CD14-positive monocyte (primary cell): ENCODE data around the gene B3GLCT. TPM values are rescaled to one million over a fixed set of nuclear protein-coding genes. Genes with fewer than 3 reads are reported as not detected.
"Not testable (repeated sequence)": the region's sequence is repeated elsewhere in the genome, so short reads cannot be mapped to it uniquely, and the experiment has no call there.

ENCODE experiments used
- DNase-seq, 3 donors: peaks; one replicate each; pipeline ENCODE4 v3.0.0-alpha.2; 2011 to 2022
- H2AFZ ChIP-seq: 2 replicates; pipeline ENCODE4 v1.6.0; 2012; ENCODE audit warnings: mild to moderate bottlenecking, low read depth, low read length, inconsistent platforms; ENCODE audit not compliant: insufficient read depth, poor library complexity, severe bottlenecking
- H3K27ac ChIP-seq, 2 donors: 1 replicate in 1 of 2; 2 replicates in 1 of 2; pipeline ENCODE4 v1.5.1; 2012 to 2013; ENCODE audit warnings: low read length in 2 of 2, control low read depth in 1 of 2, inconsistent platforms in 1 of 2, low read depth in 1 of 2, mild to moderate bottlenecking in 1 of 2
- H3K27me3 ChIP-seq, 2 donors: one replicate each; pipeline versions ENCODE4 v1.6.0 to v1.6.1; 2011 to 2013; ENCODE audit warnings: low read length in 2 of 2; ENCODE audit not compliant: control insufficient read depth in 2 of 2, insufficient read depth in 2 of 2
- H3K36me3 ChIP-seq, 2 donors: replicated peaks in 1 of 2; 1 replicate in 1 of 2; 2 replicates in 1 of 2; pipeline versions ENCODE4 v1.5.1 to v1.6.1; 2012 to 2013; ENCODE audit warnings: low read length in 2 of 2, control low read depth in 1 of 2, inconsistent platforms in 1 of 2, mild to moderate bottlenecking in 1 of 2; ENCODE audit not compliant: insufficient read depth in 2 of 2, control insufficient read depth in 1 of 2
- H3K4me1 ChIP-seq, 2 donors: 1 replicate in 1 of 2; 2 replicates in 1 of 2; pipeline versions ENCODE4 v1.5.1 to v1.6.1; 2012 to 2013; ENCODE audit warnings: low read length in 2 of 2, control low read depth in 1 of 2, inconsistent platforms in 1 of 2, mild to moderate bottlenecking in 1 of 2, moderate library complexity in 1 of 2; ENCODE audit not compliant: insufficient read depth in 2 of 2, control insufficient read depth in 1 of 2
- H3K4me2 ChIP-seq: replicated peaks from 2 replicates; pipeline ENCODE3; 2012; ENCODE audit warnings: low read length, moderate library complexity, mild to moderate bottlenecking; ENCODE audit not compliant: poor library complexity, severe bottlenecking; ENCODE audit errors: extremely low read depth
- H3K4me3 ChIP-seq, 3 experiments: fragments of 200-600 bp in 1 of 3; sonication (generic) in 1 of 3; replicated peaks in 1 of 3; 1 replicate in 2 of 3; 2 replicates in 1 of 3; pipeline ENCODE4 v1.5.1; 2011 to 2013; ENCODE audit warnings: low read length in 3 of 3, mild to moderate bottlenecking in 3 of 3, control low read depth in 2 of 3, low read depth in 2 of 3, inconsistent platforms in 1 of 3, moderate library complexity in 1 of 3
- H3K79me2 ChIP-seq: 2 replicates; pipeline ENCODE4 v1.6.0; 2012; ENCODE audit warnings: mild to moderate bottlenecking, control low read depth, inconsistent platforms, low read length, moderate library complexity; ENCODE audit not compliant: insufficient read depth
- H3K9ac ChIP-seq: 2 replicates; pipeline ENCODE4 v1.6.0; 2017; ENCODE audit warnings: low read length, mild to moderate bottlenecking; ENCODE audit not compliant: insufficient read depth, poor library complexity, severe bottlenecking
- H3K9me3 ChIP-seq, 2 donors: replicated peaks in 1 of 2; 1 replicate in 1 of 2; 2 replicates in 1 of 2; pipeline versions ENCODE4 v1.5.1 to v1.6.1; 2012 to 2013; ENCODE audit warnings: low read length in 2 of 2, control low read depth in 1 of 2; ENCODE audit not compliant: control insufficient read depth in 1 of 2, insufficient read depth in 1 of 2
- H4K20me1 ChIP-seq: 2 replicates; pipeline ENCODE4 v1.6.0; 2012; ENCODE audit warnings: mild to moderate bottlenecking, low read length, control low read depth, moderate library complexity; ENCODE audit not compliant: insufficient read depth
- H3K27ac Mint-ChIP-seq, 7 donors: one replicate each; pipeline ENCODE4 v1.8.0; 2020; ENCODE audit warnings: mild to moderate bottlenecking in 7 of 7, mixed read lengths in 7 of 7, moderate library complexity in 6 of 7, inconsistent platforms in 2 of 7
- H3K27me3 Mint-ChIP-seq, 3 donors: one replicate each; pipeline ENCODE4 v1.8.0; 2021 to 2022; ENCODE audit warnings: low read depth in 3 of 3, mild to moderate bottlenecking in 3 of 3, mixed read lengths in 3 of 3, moderate library complexity in 3 of 3, inconsistent platforms in 1 of 3
- H3K36me3 Mint-ChIP-seq, 2 donors: one replicate each; pipeline ENCODE4 v1.8.0; 2020; ENCODE audit warnings: mixed read lengths in 2 of 2, inconsistent platforms in 1 of 2, mild to moderate bottlenecking in 1 of 2
- H3K4me1 Mint-ChIP-seq: one replicate; pipeline ENCODE4 v1.8.0; 2020; ENCODE audit warnings: mild to moderate bottlenecking, mixed read lengths
- H3K4me3 Mint-ChIP-seq, 2 donors: one replicate each; pipeline ENCODE4 v1.8.0; 2020; ENCODE audit warnings: mild to moderate bottlenecking in 2 of 2, mixed read lengths in 2 of 2, moderate library complexity in 1 of 2
- H3K9me3 Mint-ChIP-seq, 7 donors: one replicate each; pipeline ENCODE4 v1.8.0; 2020 to 2022; ENCODE audit warnings: mixed read lengths in 7 of 7, mild to moderate bottlenecking in 6 of 7, moderate library complexity in 6 of 7, inconsistent platforms in 2 of 7
- WGBS: methylation state at CpG from one replicate; pipeline ENCODE4 v1.1.5; 2013; ENCODE audit warnings: missing lambda C conversion rate; ENCODE audit not compliant: insufficient coverage; 5-methylcytosine and 5-hydroxymethylcytosine counted together
- intact Hi-C, 2 donors: fragments of 100-400 bp; cut with micrococcal nuclease; formaldehyde crosslinking; loops; one replicate each; pipeline versions ENCODE4 v1.15.0 to v1.15.1; 2023
- polyA plus RNA-seq, 3 donors: library from polyadenylated mRNA; depleted of rRNA in 1 of 3; unstranded in 2 of 3; stranded (reverse) in 1 of 3; fragments of 300-500 nt in 2 of 3; fragments of >200 nt in 1 of 3; fragmentation: Illumina TruSeq in 2 of 3; gene quantifications; 1 replicate in 2 of 3; 2 replicates in 1 of 3; pipeline ENCODE4 v1.2.3, GENCODE V29; 2012 to 2021
- TF ChIP-seq, protein P1 (sequence below): fragments of 200-600 bp; IDR thresholded peaks from one replicate; pipeline ENCODE4 v1.8.0; 2022; ENCODE audit warnings: antibody characterized with exemption, mild to moderate bottlenecking

The B3GLCT gene
- polyA plus RNA-seq, 3 donors = 0.63 to 2.0 (median 2.0) TPM

DNA sequence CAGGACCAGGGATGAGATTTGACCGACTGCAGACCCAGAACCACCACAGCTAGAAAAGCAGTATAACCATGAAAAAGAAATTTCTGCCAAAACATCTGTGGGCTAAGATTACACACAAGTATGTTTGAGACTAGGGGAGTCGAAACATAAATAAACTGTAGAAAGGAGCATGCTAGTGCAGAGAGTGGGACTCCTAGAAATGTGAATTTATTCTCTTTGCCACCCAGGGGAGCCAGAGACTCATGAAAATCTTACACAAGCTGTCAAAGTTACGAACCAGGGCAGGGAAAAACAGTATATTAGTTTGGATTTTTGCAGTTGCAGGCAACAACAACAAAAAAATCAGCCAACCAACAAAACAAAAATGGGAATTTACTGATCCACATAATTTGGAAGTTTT, 25.8 kb upstream of the B3GLCT start:
- H3K27me3 Mint-ChIP-seq = peaks cover 0 to 5% (median 1%) of the 10 kb centered on the region in 3 donors
- intact Hi-C loops = no loop called here
- DNase-seq = no peak
- TF ChIP-seq, protein P1, sequence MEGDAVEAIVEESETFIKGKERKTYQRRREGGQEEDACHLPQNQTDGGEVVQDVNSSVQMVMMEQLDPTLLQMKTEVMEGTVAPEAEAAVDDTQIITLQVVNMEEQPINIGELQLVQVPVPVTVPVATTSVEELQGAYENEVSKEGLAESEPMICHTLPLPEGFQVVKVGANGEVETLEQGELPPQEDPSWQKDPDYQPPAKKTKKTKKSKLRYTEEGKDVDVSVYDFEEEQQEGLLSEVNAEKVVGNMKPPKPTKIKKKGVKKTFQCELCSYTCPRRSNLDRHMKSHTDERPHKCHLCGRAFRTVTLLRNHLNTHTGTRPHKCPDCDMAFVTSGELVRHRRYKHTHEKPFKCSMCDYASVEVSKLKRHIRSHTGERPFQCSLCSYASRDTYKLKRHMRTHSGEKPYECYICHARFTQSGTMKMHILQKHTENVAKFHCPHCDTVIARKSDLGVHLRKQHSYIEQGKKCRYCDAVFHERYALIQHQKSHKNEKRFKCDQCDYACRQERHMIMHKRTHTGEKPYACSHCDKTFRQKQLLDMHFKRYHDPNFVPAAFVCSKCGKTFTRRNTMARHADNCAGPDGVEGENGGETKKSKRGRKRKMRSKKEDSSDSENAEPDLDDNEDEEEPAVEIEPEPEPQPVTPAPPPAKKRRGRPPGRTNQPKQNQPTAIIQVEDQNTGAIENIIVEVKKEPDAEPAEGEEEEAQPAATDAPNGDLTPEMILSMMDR = no peak
- no peak overlapping the region for H3K9ac ChIP-seq
- H3K4me2 ChIP-seq = no peak overlapping the region
- no peaks in the 10 kb centered on the region for H4K20me1 ChIP-seq
- no peak overlapping the region for H3K27ac ChIP-seq
- peaks cover 5 to 12% (median 7%) of the 10 kb centered on the region in 7 donors for H3K9me3 Mint-ChIP-seq
- no peaks in the 10 kb centered on the region for H3K9me3 ChIP-seq
- H3K36me3 ChIP-seq = no peaks in the 10 kb centered on the region
- H2AFZ ChIP-seq = no peak overlapping the region
- WGBS = 100% methylated on average over 1 of the region's 3 CpGs
- H3K4me3 ChIP-seq = no peak overlapping the region
- no peaks in the 10 kb centered on the region for H3K36me3 Mint-ChIP-seq
- H3K4me1 Mint-ChIP-seq = no peaks in the 10 kb centered on the region
- H3K4me3 Mint-ChIP-seq = no peak overlapping the region
- no peaks in the 10 kb centered on the region for H3K27me3 ChIP-seq
- no peaks in the 10 kb centered on the region for H3K79me2 ChIP-seq
- H3K4me1 ChIP-seq = no peaks in the 10 kb centered on the region
- no peak overlapping the region for H3K27ac Mint-ChIP-seq

DNA sequence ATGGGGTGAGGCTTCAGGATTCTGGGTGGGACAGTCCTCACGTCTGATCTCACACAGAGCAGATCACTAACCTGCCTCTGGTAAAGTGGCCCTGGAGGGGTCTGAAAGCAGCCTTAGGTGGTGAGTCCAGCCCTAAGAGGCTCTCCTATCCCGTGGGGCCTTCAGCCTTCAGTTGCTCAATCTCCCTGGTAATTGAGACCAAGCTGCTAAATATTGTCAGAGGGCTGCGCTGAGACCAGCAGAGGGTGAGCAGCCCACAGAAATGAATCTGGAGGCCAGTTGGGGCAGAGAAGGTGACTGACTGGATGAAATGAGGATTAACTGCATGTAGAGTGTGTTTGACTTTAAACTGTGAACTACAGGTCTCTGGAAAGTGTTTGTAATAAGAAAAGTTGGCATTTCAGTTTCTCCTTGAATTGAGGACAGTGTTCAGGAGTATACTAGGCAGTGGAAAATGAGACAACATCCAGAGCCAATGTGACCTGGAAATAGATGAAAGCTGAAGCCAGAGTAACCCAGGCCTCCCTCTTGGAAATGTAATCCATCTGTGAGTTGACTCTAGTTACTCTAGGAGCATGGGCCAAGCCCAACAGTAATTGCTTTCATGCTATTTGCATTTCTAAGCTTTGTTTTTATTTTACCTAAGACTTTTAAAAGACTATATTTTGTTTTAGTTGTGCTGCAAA, 23.8 kb upstream of the B3GLCT start:
- WGBS = 92% methylated on average over 2 of the region's 3 CpGs
- peaks cover 0 to 6% (median 0%) of the 10 kb centered on the region in 3 donors for H3K27me3 Mint-ChIP-seq
- no peak overlapping the region for H3K27ac ChIP-seq
- no peak overlapping the region for H3K4me2 ChIP-seq
- no peaks in the 10 kb centered on the region for H3K36me3 Mint-ChIP-seq
- H3K79me2 ChIP-seq = no peaks in the 10 kb centered on the region
- H2AFZ ChIP-seq = no peak overlapping the region
- no peak overlapping the region for H3K4me3 Mint-ChIP-seq
- H3K9ac ChIP-seq = no peak overlapping the region
- no peaks in the 10 kb centered on the region for H3K36me3 ChIP-seq
- H3K9me3 Mint-ChIP-seq = peaks cover 5 to 12% (median 7%) of the 10 kb centered on the region in 7 donors
- H4K20me1 ChIP-seq = no peaks in the 10 kb centered on the region
- H3K4me3 ChIP-seq = no peak overlapping the region
- intact Hi-C loops = no loop called here
- no peaks in the 10 kb centered on the region for H3K27me3 ChIP-seq
- no peak for DNase-seq
- TF ChIP-seq, protein P1 = no peak
- H3K4me1 ChIP-seq = no peaks in the 10 kb centered on the region
- peaks cover 6% of the 10 kb centered on the region for H3K4me1 Mint-ChIP-seq
- no peaks in the 10 kb centered on the region for H3K9me3 ChIP-seq
- no peak overlapping the region for H3K27ac Mint-ChIP-seq

DNA sequence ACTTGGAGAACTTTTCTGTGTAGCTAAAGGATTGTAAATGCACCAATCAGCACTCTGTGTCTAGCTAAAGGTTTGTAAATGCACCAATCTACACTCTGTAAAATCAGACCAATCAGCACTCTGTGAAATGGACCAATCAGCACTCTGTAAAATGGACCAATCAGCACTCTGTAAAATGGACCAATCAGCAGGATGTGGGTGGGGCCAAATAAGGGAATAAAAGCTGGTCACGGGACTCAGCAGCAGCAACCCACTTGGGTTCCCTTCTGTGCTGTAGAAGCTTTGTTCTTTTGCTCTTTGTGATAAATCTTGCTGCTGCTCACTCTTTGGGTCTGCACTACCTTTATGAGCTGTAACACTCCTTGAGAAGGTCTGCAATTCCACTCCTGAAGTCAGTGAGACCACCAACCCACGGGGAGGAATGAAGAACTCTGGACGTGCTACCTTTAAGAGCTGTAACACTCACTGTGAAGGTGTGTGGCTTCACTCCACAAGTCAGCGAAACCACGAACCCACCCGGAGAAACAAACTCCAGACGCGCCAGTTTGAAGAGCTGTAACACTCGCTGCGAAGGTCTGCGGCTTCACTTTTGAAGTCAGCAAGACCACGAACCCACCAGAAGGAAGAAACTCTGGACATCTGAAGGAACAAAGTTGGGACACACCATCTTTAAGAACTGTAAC, 21.8 kb upstream of the B3GLCT start:
- H3K4me1 ChIP-seq, H3K9me3 ChIP-seq, H2AFZ ChIP-seq, H3K36me3 ChIP-seq, H3K27ac ChIP-seq, H3K27me3 Mint-ChIP-seq, H3K27me3 ChIP-seq, H3K4me3 Mint-ChIP-seq, H3K4me1 Mint-ChIP-seq, H3K9ac ChIP-seq, H3K79me2 ChIP-seq, H3K4me2 ChIP-seq, H4K20me1 ChIP-seq, intact Hi-C loops, H3K27ac Mint-ChIP-seq, H3K4me3 ChIP-seq, DNase-seq, H3K36me3 Mint-ChIP-seq: not testable (repeated sequence)
- H3K9me3 Mint-ChIP-seq = peaks cover 5 to 12% (median 7%) of the 10 kb centered on the region in 7 donors
- WGBS = 90% methylated on average over 11 of the region's 12 CpGs
